Fibroblast of the aortic adventitia (primary cell): ENCODE data around the gene CCDC24. TPM values are rescaled to one million over a fixed set of nuclear protein-coding genes. Genes with fewer than 3 reads are reported as not detected.

ENCODE experiments used
- DNase-seq: peaks from one replicate; pipeline ENCODE4 v3.0.0-alpha.2; 2010; ENCODE audit warnings: low read depth
- H3K4me3 ChIP-seq: 2 replicates; pipeline ENCODE4 v1.5.1; 2011; ENCODE audit warnings: low read depth, mild to moderate bottlenecking, control low read depth, low read length, moderate library complexity
- total RNA-seq: library from RNA; depleted of rRNA; stranded (reverse); fragments of >200 nt; gene quantifications from 2 replicates; pipeline ENCODE4 v1.2.3, GENCODE V29; 2012; ENCODE audit warnings: low replicate concordance
- TF ChIP-seq, protein P1 (sequence below): IDR thresholded peaks from 2 replicates; pipeline ENCODE4 v1.5.1; 2011; ENCODE audit warnings: mild to moderate bottlenecking, low read length, control low read depth, inconsistent platforms; ENCODE audit not compliant: insufficient read depth

Gene CCDC24
- total RNA-seq, 1 donor = 2.6 TPM

DNA sequence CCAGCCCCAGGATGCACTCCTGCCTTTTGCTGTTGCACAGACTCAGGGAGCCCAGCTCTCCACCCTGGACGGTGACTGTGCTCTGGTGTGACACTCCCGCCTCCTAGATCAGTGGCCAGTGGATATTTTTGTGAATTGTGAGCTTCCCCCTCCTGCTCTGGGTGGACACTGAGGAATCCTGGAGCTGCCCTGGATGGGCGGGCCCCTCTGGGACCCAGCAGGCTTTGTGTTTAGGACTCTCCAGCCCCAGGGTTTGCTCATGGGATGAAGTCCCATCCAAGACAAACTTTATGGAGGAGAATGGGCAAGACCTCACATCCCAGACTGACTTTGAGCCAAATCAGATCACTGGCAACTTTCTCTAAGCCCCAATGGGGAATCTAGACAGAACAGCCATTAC lies 23.8 kb downstream of the CCDC24 start:
- DNase-seq = peak; percentile 72
- TF ChIP-seq, protein P1, sequence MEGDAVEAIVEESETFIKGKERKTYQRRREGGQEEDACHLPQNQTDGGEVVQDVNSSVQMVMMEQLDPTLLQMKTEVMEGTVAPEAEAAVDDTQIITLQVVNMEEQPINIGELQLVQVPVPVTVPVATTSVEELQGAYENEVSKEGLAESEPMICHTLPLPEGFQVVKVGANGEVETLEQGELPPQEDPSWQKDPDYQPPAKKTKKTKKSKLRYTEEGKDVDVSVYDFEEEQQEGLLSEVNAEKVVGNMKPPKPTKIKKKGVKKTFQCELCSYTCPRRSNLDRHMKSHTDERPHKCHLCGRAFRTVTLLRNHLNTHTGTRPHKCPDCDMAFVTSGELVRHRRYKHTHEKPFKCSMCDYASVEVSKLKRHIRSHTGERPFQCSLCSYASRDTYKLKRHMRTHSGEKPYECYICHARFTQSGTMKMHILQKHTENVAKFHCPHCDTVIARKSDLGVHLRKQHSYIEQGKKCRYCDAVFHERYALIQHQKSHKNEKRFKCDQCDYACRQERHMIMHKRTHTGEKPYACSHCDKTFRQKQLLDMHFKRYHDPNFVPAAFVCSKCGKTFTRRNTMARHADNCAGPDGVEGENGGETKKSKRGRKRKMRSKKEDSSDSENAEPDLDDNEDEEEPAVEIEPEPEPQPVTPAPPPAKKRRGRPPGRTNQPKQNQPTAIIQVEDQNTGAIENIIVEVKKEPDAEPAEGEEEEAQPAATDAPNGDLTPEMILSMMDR = no peak
- H3K4me3 ChIP-seq = no peak overlapping the region

GRCh38 chr1:44016041-44016889 lies 24.9 kb downstream of the CCDC24 start:
- no peak overlapping the region for H3K4me3 ChIP-seq
- no peak for DNase-seq
- TF ChIP-seq, protein P1 = no peak

- no peak for DNase-seq
- TF ChIP-seq, protein P1 = no peak
Measured at GRCh38 chr1:44016890-44017400, 25.5 kb downstream of the CCDC24 start.

DNA sequence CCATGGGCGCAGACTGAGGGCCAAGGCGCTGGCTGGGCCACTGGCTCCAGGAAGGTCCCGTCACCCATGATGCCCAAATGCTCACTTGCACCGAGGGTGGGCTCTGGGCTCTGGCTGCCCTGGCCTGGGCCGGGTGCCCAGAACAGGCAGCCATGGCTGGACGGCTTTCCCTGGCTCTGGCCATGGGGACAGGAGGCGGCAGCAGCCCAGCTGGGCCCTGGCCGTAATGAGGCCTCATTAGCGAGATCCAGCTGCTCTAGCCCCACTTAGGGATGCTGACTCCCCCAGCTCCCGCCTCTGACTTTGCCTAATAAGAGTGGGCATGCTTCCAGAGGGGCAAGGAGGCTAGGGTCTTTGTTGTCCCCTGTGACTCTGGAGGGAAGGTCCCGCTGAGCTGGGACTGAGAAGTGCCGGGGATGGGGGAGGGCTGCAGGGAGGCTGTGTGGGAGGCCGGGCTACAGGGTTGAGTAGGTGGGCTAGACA lies 28.1 kb downstream of the CCDC24 start:
- H3K4me3 ChIP-seq = no peak overlapping the region
- DNase-seq = no peak
- TF ChIP-seq, protein P1 = no peak

More at GRCh38 chr1:44016890-44017400, 25.5 kb downstream of the CCDC24 start:
- no peak overlapping the region for H3K4me3 ChIP-seq

DNA sequence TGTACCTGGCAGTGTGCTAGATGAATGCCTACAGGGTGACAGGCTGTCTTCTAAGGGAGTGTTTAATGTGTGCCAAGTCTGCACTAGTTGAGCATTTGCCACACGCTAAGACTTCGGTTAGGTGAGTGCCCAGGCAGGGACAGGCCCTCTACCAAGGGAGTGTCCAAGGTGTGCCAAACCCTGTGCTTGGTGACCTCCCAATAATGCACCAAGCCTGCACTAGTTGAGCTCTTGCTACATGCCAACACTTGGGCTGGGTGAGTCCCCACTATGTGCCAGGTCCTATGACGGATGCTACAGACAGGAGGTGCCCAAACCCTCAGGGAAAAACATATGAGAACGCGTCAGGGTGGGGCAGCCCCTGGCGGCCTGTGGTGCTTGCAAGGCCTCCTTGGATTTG lies 29.1 kb downstream of the CCDC24 start:
- TF ChIP-seq, protein P1 = no peak
- DNase-seq = no peak
- no peak overlapping the region for H3K4me3 ChIP-seq

DNA sequence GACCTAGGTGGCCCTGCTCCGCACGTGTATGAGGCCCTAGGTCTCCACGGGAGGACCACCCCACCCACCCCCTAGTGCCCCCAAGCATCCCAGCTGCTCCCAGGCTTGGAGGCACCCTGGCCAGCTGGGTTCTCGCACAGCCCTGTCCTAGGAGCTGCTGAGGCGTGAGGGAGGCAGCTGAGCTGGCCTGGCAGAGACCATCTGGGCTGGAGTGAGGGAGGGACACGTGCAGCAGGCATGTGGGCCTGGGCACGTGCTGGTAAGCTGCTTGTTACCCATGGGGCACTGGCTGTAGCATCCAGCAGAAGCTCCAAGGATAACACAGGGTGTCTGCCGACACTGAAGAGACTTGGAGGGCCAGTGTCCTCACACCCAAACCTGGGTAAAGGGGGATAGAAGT lies 29.8 kb downstream of the CCDC24 start:
- DNase-seq = no peak
- no peak overlapping the region for H3K4me3 ChIP-seq
- TF ChIP-seq, protein P1 = no peak
